ENCODE results near the gene PDE4B. TPM values are rescaled to one million over a fixed set of nuclear protein-coding genes. Genes with fewer than 3 reads are reported as not detected.
"Not testable (repeated sequence)": the region's sequence is repeated elsewhere in the genome, so short reads cannot be mapped to it uniquely, and the experiment has no call there.

Gene PDE4B
- total RNA-seq, 1 donor from 2014 or later: 18.6 TPM

GRCh38 chr1:66411449-66411848, 618.8 kb downstream of the PDE4B start:
- not testable (repeated sequence) for DNase-seq (ENCODE audit: low spot score)

GRCh38 chr1:66412704-66413103, 620.0 kb downstream of the PDE4B start:
- no peak for DNase-seq (ENCODE audit: low spot score)

GRCh38 chr1:66413136-66413837, 620.6 kb downstream of the PDE4B start:
- DNase-seq (ENCODE audit: low spot score): no peak

DNA sequence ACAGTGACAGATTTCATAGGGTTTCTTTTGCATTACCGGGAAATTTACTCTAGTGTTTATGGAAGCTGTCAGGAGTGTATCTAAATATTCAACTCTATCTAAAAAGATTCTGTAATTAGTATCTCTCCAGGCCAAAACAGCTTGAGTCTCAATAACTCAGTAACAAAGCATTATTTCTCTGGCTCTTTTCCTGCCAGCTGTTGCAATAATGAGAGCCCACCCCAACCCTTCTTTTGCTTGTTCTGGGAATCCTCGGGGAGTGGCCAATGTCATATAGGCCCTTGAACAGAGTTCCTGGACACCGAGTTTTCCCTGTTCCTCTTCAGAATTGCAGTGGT, 621.1 kb downstream of the PDE4B start:
- no peak for DNase-seq (ENCODE audit: low spot score)

GRCh38 chr1:66415281-66415680, 622.6 kb downstream of the PDE4B start:
- no peak for DNase-seq (ENCODE audit: low spot score)

DNA sequence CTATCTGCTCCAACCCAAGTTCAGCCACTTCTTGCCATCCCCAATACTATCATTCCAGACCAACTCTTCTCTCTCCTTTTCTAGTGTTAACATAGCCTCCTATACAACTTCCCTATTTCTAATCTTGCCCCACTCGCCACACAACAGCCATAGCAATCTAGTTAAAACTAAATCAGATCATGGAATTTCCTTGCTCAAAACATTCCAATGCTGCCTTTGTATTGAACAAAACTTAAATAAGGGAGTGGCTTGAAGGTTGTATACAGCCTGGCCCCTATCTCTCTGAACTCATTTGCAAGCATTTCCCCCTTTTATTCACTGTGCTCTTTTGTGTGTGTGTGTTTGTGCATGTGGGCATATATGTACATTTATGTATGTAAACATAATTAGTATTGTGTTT, 623.2 kb downstream of the PDE4B start:
- DNase-seq (ENCODE audit: low spot score): no peak

GRCh38 chr1:66416295-66416694, 623.6 kb downstream of the PDE4B start:
- no peak for DNase-seq (ENCODE audit: low spot score)

GRCh38 chr1:66418021-66418420, 625.3 kb downstream of the PDE4B start:
- no peak for DNase-seq (ENCODE audit: low spot score)

- DNase-seq (ENCODE audit: low spot score): not testable (repeated sequence)
These were observed 627.5 kb downstream of the PDE4B start for GRCh38 chr1:66420171-66420570.

GRCh38 chr1:66420906-66421305, 628.2 kb downstream of the PDE4B start:
- not testable (repeated sequence) for DNase-seq (ENCODE audit: low spot score)

DNA sequence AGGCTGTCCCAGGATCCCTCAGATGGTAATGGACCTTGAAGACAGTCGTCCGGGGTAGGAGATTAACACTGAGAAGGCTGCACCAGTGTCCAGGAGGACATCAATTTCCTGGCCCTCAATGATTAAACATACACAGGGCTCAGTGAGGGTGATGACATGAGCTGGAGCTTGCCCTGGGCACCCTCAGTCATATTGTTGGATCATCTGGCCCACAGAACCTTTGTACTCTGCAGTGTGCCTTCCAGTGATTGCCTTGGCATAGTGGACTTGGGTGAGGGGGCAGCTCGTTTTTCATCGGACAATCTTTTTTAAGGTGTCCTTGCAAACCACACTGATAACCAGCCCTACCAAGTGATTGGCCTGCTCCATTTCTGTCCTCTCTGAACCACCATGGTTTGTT, 630.1 kb downstream of the PDE4B start:
- DNase-seq (ENCODE audit: low spot score): no peak
